22Rv1 (cell line): Measurements from ENCODE around the gene LENG8.

Experiments used
- CTCF ChIP-seq: fragments of 450-650 bp; IDR thresholded peaks from 2 replicates; pipeline ENCODE4 v1.5.1; 2017; ENCODE audit warnings: mild to moderate bottlenecking
- ZFX ChIP-seq: fragments of 450-650 bp; IDR thresholded peaks from 2 replicates; pipeline ENCODE4 v1.6.1; 2017; ENCODE audit warnings: antibody characterized with exemption, borderline replicate concordance

GRCh38 chr19:54451331-54451871, 2.4 kb downstream of the LENG8 start:
- TF ChIP-seq CTCF (no peak), ZFX (no peak)
